Karpas-422 (cell line): ENCODE data around the gene PPP1CC. TPM values are rescaled to one million over a fixed set of nuclear protein-coding genes. Genes with fewer than 3 reads are reported as not detected.

Experiments
- DNase-seq: peaks from one replicate; pipeline ENCODE4 v3.0.0-alpha.2; 2015
- H2AFZ ChIP-seq: fragments of 200-600 bp; sonication (generic); 2 replicates; pipeline ENCODE4 v1.6.1; 2014; ENCODE audit warnings: antibody characterized with exemption, low read length, mixed read lengths
- H3K27ac ChIP-seq: fragments of 200-600 bp; sonication (generic); 2 replicates; pipeline ENCODE4 v1.5.1; 2014; ENCODE audit warnings: mild to moderate bottlenecking, low read length, moderate library complexity
- H3K27me3 ChIP-seq: fragments of 200-600 bp; sonication (generic); 2 replicates; pipeline ENCODE4 v1.6.1; 2014; ENCODE audit warnings: low read length, mixed read lengths
- H3K36me3 ChIP-seq: fragments of 200-600 bp; sonication (generic); 2 replicates; pipeline ENCODE4 v1.6.1; 2014; ENCODE audit warnings: low read length, mixed read lengths; ENCODE audit not compliant: insufficient read depth
- H3K4me1 ChIP-seq: fragments of 200-600 bp; sonication (generic); 2 replicates; pipeline ENCODE4 v1.6.1; 2014; ENCODE audit warnings: mild to moderate bottlenecking, low read length, mixed read lengths
- H3K4me2 ChIP-seq: fragments of 200-600 bp; sonication (generic); 2 replicates; pipeline ENCODE4 v1.6.1; 2014; ENCODE audit warnings: low read length, low read depth, mild to moderate bottlenecking; ENCODE audit not compliant: poor library complexity, severe bottlenecking
- H3K4me3 ChIP-seq: fragments of 200-600 bp; sonication (generic); 2 replicates; pipeline ENCODE4 v1.5.1; 2014; ENCODE audit warnings: mild to moderate bottlenecking, antibody characterized with exemption, low read length, mixed read lengths
- H3K79me2 ChIP-seq: fragments of 200-600 bp; sonication (generic); 2 replicates; pipeline ENCODE4 v1.6.1; 2014; ENCODE audit warnings: mild to moderate bottlenecking, low read length, mixed read lengths
- H3K9ac ChIP-seq: fragments of 200-600 bp; sonication (generic); 2 replicates; pipeline ENCODE4 v1.6.0; 2014; ENCODE audit warnings: low read length
- H3K9me2 ChIP-seq: fragments of 200-600 bp; sonication (generic), shearing (Covaris generic); replicated peaks from 2 replicates; pipeline ENCODE4 v1.6.0; 2014; ENCODE audit warnings: mild to moderate bottlenecking, low read length, moderate library complexity; ENCODE audit not compliant: insufficient read depth
- H3K9me3 ChIP-seq: fragments of 300-700, 200-600 bp; sonication (generic); 2 replicates; pipeline ENCODE4 v1.6.1; 2014; ENCODE audit warnings: low read length, mixed read lengths
- H4K20me1 ChIP-seq: fragments of 200-600 bp; sonication (generic); 2 replicates; pipeline ENCODE4 v1.6.1; 2014; ENCODE audit warnings: mild to moderate bottlenecking, antibody characterized with exemption, low read length, low read depth; ENCODE audit not compliant: insufficient read depth
- total RNA-seq: library from RNA; depleted of rRNA; stranded (reverse); fragments of >200 nt; shearing (Covaris generic); gene quantifications from 2 replicates; pipeline ENCODE4 v1.2.3, GENCODE V29; 2014; ENCODE audit warnings: low replicate concordance; rRNA removed

PPP1CC gene
- total RNA-seq, 1 experiment from 2014 or later = 248 TPM

DNA sequence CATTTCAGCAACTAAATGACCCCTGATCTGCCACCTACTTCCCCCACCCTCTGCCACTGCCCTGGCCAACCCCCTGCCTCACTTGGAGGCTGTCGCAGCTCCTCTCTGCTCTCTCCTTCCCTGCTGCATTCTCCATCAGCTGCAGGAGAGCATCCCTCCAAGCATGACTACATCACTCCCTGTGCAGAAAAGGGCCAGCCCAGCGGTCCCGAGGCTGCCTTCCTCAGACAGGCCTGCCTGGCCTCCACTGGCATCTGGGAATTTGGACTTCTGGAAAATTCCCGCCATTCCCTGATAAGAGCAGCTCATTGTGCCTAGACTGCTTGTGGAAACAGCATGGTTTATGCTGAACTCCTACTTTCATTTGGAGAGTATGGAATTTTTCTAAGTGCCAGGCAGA, 66.5 kb downstream of the PPP1CC start:
- H3K4me3 ChIP-seq = no peak overlapping the region
- no peak overlapping the region for H3K9ac ChIP-seq
- no peak for DNase-seq
- no peaks in the 10 kb centered on the region for H3K9me2 ChIP-seq
- H3K4me1 ChIP-seq = peaks cover 17% of the 10 kb centered on the region
- no peaks in the 10 kb centered on the region for H3K9me3 ChIP-seq
- no peaks in the 10 kb centered on the region for H3K36me3 ChIP-seq
- no peak overlapping the region for H3K4me2 ChIP-seq
- H3K79me2 ChIP-seq = no peaks in the 10 kb centered on the region
- no peaks in the 10 kb centered on the region for H3K27me3 ChIP-seq
- no peak overlapping the region for H3K27ac ChIP-seq
- no peak overlapping the region for H2AFZ ChIP-seq
- H4K20me1 ChIP-seq = no peaks in the 10 kb centered on the region

DNA sequence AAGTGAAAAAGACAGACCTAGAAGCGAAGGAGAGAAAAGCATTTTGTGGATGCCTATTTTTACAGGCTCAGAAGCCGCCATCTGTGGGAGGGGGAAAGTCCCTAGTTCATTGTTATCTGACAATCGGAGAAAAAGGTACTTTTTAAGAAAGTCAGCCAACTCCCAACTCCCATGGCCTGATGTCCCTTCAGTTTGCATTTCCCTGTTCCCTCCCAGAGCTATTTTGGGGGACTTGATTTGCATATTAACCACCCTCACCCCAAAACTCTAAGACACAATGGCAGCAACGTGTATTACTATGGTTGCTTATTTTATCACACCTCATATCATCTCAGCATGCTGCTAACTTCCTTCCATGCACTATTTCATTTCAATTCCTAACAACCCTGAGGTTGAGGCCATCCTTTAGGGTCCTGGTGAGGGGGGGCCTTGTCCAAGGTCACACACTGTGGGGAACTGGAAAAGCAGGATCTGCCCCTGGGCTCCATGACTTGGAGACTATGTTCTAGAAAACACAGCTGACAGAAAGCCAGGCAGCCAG, 72.5 kb downstream of the PPP1CC start:
- H3K27me3 ChIP-seq = no peaks in the 10 kb centered on the region
- H3K9ac ChIP-seq = peak overlapping the region; percentile 23
- H3K4me1 ChIP-seq = peaks cover 26% of the 10 kb centered on the region
- no peaks in the 10 kb centered on the region for H3K79me2 ChIP-seq
- peak overlapping the region; percentile 54; the same call in 1 of the 2 replicates for H2AFZ ChIP-seq
- H3K9me3 ChIP-seq = no peaks in the 10 kb centered on the region
- no peaks in the 10 kb centered on the region for H3K9me2 ChIP-seq
- H3K27ac ChIP-seq = peak overlapping the region; percentile 23; the same call in 1 of the 2 replicates
- H3K4me3 ChIP-seq = peak overlapping the region; percentile 42
- H4K20me1 ChIP-seq = no peaks in the 10 kb centered on the region
- DNase-seq = peak; percentile 59
- no peaks in the 10 kb centered on the region for H3K36me3 ChIP-seq
- H3K4me2 ChIP-seq = peak overlapping the region; percentile 66

Other genes with a start within 250 kb of the PPP1CC start
- 74.6 and 103 TPM in 2 replicates for gene VPS29, start 240.8 kb downstream of the PPP1CC start, total RNA-seq
- gene RAD9B, start 240.6 kb downstream of the PPP1CC start, total RNA-seq = 0.32 and 1.4 TPM in 2 replicates
- 16.1 and 27.4 TPM in 2 replicates for gene PPTC7, start 159.6 kb downstream of the PPP1CC start, total RNA-seq
- gene TCTN1, start 128.8 kb downstream of the PPP1CC start, total RNA-seq = 31.0 and 31.3 TPM in 2 replicates
- 5.1 and 11.5 TPM in 2 replicates for gene HVCN1, start 53.8 kb downstream of the PPP1CC start, total RNA-seq
- gene CCDC63, start 104.1 kb upstream of the PPP1CC start, total RNA-seq = not detected in 2 replicates
- gene MYL2, start 177.7 kb upstream of the PPP1CC start, total RNA-seq = not detected in 2 replicates